Ramos (cell line): Measurements from ENCODE around the gene DHCR7.
"Not testable (repeated sequence)": the region's sequence is repeated elsewhere in the genome, so short reads cannot be mapped to it uniquely, and the experiment has no call there.

Experiments used
- in situ Hi-C: fragments of 300-500 bp; cut with MboI; formaldehyde crosslinking; loops from one replicate; pipeline ENCODE4 v1.14.3; 2022; ENCODE audit warnings: low sequenced_read_pairs; ENCODE audit not compliant: unreplicated experiment

DHCR7 gene

DNA sequence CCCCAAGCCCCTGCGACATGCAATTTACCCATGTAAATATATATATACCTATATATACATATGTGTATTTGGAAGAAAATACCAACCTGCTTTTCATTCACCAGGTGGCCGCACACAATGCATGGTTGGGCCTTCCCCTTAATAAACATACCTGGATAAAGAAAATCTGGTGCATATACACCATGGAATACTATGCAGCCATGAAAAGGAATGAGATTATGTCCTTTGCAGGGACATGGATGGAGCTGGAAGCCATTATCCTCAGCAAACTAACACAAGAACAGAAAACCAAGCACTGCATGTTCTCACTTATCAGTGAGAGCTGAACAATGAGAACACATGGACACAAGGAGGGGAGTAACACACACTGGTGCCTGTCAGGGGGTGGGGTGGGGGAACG lies 25.9 kb downstream of the DHCR7 start:
- in situ Hi-C loops = not testable (repeated sequence)

DNA sequence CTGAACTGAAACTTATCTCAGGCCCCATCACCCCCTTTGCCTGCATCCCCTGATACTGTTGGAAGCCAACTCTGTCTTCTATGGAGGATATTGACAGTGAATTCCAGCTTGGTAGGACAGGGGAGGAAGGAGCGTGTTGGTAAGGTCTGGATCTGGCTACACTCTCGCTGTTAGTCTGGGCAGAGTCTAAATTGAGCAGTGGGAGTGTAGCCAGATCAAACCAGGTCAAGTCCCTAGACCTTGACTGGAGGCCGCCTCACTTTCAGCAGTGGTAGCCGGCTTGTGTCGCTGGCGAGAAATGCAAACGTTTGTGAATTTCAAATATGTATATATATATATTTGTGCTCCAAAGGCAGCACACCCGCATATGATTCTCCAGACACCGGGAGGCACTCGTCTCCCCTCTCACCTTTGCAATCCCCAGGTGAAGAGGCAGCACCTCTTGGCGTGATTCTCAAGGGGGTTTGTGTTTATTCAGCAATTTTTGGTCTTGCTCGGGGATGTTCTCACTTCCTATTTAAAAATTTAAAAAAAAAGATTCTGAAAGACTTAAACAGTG lies 26.7 kb downstream of the DHCR7 start:
- in situ Hi-C loops = no loop called here

DNA sequence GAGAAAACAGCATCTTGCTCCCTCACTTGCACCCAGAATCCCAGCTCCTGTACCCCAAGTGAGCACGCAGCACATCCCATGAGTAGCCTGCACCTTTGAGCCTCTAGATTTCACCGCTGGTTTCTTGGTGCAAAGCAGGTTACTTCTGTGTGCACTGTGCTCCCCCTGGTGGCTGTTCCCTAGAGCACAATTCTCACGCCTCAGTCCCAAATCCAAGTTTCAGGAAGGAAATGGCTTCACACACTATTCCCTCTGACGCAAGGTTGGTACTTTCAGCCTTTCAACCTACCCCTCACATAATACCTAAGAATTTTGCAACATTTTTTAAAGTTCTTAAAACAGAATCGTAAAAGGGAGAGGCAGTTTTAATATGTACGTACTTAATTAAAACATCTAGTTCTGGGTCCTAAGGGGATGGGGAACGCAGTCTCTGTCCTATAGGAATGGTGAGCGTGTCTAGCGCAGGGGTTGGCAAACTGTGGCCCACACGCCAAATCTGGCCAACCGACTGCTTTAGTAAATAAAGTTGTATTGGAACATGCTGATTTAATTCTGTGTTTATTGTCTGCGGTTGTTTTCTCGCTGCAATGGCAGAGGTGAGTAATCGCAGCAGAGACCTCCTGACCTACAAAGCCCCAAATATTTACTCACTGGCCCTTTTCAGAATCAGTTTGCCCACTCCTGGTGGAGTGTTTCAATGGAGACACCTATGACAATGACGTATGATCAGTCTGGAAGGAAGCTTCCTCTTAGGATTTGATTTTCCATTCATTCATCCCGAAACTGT lies 27.5 kb downstream of the DHCR7 start:
- in situ Hi-C loops = no loop called here

DNA sequence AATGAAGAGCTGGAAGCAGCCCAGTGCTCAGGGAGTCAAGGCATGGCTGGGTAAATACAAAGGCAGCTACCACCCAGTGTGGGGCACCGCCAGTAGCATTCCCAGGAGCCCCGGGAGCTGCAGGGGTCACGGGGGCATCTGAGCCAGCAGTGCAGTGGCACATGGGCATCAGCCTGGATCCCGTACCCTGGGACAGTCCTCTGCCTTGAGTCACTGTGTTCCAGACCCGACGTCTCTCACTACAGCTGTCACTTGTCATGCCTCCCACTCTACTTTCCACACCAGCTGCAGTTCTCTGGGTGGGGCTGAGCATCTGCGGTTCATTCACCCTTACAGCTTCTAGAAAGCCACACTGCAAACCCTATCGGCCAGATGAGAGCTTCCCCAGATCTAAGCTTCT lies 29.6 kb downstream of the DHCR7 start:
- in situ Hi-C loops = loop anchor here (5.0 kb wide), 1 partner anchor 46 kb away; no protein-coding TSS in a partner anchor

DNA sequence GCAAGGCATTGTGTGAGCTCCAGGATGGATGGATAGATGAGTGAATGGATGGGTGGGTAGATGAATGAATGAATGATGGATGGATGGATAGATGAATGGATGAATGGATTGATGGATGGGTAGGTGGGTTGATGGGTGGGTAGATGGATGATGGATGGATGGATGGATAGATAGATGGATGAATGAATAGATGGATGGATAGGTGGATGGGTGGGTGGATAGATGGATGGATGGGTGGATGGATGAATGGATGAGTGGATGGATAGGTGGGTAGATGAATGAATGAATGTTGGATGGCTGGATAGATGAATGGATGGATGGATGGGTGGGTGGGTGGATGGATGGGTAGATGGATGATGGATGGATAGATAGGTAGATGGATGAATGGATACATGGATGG lies 33.5 kb downstream of the DHCR7 start:
- in situ Hi-C loops = loop anchor here (5.0 kb wide), 1 partner anchor 42 kb away; no protein-coding TSS in a partner anchor

DNA sequence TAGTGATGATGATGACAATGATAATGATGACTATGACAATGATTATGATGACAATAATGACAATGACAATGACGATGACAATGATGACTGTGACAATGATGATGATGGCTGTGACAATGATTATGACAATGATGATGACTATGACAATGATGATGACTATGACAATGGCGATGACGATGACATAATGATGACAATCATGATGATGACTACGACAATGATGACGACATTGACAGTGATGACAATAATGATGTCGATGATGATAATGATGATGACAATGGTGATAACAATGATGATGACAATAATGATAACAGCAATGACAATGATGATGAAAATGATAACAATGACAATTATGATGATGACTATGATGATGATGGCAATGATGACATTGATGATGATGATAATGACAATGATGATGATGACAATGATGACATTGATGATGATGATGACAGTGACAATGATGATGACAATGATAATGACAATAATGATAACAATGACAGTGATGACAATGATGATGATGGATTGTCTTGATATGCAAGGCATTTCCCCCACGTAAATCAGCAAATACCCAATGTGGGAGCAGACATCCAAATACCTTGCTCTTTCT lies 37.7 kb downstream of the DHCR7 start:
- in situ Hi-C loops = no loop called here

DNA sequence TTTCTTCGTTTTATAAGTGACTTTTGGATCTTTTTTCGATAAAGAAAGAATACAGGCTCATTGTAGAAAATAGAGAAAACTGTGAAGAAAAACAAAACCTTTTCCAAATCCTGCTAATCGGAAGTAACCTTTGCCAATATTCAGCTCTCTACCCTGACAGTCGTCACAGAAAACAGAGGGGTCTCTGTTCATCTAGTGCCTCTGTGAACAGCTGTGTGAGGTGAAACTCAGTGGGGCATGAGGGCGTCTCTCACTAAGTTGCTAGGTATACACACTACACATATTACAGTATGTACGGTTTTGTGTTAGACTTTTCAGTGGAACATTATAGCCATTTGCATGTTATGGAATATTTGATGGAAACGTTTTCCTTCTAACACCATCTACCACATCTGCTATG lies 39.4 kb downstream of the DHCR7 start:
- in situ Hi-C loops = no loop called here

DNA sequence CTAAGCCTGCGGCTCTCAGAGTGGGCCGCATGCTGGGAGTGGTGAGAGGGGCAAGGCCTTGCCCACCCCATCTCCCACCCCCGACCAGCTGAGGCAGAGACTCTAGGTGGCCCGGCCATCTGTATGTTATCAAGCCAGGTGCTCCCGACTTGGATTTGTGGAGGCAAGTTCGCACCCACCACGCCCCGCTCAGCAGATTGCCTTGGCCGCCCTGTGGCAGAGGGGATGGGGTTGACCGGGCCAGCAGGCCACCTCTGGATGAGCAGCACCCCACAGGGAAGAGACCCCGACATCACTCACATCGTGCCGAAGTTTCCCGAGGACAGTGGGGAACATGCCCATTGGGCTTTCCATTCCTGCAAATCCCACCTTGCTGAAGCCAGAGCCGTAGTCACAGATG lies 40.8 kb downstream of the DHCR7 start:
- in situ Hi-C loops = no loop called here

DNA sequence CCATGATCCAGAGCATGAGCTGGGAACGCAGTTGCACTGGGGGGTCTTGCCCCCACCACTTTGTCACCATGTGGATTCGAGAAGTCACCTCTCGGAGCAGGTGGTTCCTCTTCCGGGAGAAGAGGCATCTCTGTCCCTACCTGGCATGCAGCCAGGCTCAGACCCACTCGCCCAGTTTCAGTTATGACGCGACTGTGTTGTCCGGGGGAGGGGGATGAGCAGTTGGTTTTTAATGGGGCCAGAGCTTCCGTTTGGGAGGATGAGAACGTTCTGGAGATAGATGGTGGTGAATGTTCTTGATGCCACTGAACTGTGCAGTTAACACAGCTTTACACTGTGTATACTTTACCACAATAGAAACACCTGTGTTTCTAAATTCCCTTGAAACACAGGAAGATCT lies 41.5 kb downstream of the DHCR7 start:
- in situ Hi-C loops = no loop called here

DNA sequence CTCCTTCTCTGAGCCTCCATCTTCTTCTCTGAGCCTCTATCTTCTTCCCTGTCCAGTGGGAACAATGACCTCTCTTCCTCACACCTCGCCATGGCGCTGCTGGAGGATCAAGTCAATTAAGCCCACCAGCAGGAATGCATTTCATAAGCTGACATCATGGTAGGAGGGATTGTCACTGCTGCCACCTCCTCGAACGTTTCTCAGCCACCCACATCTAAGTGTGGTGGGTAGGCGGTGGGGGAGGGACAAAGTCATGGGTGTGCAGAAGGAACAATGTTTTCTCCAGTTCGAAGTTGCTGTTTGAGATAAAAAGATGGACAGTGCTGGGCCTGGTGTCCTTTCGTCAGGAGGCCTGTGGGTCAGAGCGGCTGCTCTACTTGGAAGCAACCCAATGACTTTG lies 44.0 kb downstream of the DHCR7 start:
- in situ Hi-C loops = no loop called here

DNA sequence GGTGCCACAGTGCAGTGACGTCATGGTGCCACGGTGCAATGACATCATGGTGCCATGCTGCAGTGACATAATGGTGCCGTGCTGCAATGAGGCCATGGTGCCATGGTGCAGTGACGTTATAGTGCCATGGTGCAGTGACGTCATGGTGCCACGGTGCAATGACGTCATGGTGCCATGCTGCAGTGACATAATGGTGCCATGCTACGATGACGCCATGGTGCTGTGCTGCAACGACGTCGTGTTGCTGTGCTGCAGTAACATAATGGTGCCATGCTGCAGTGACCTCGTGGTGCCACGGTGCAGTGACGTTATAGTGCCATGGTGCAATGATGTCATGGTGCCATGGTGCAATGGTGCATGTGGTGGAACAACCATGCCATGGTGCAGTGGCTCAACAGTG lies 45.3 kb downstream of the DHCR7 start:
- in situ Hi-C loops = no loop called here

DNA sequence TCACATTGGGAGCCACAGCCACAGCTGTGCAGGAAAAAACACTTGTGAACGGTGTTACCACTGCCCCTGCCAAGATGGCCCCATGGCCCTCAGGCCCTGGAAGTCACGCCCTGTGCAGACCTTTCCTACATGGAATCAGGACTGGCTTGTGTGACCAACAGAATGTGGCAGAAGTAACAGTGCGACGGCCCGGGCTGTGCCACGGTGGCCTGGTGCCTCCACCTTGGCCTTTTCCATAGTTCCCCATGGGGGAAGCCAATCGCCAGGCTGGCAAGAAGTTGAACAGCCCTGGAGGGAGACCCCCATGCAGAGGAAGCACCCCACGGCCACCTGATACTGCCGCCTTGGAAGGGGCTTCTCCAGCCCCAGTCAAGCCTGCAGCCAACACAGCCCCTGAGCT lies 48.0 kb downstream of the DHCR7 start:
- in situ Hi-C loops = no loop called here

DNA sequence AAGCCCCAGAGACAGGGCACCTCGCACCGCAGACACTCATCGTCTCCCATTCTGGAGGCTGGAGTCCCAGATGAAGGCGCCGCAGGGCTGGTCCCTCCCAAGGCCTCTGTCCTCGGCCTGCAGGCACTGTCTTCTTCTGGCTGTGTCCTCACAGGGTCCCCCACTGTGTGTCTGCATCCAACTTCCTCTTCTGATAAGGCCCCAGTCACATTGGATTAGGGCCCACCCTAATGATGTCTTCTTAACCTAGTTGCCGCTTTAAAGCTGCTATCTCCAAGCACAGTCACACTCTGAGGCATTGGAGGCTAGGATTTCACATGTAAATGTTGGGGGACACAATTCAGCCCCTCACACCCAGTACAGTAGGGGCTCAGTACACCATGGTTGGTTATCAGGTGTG lies 48.9 kb downstream of the DHCR7 start:
- in situ Hi-C loops = no loop called here

DNA sequence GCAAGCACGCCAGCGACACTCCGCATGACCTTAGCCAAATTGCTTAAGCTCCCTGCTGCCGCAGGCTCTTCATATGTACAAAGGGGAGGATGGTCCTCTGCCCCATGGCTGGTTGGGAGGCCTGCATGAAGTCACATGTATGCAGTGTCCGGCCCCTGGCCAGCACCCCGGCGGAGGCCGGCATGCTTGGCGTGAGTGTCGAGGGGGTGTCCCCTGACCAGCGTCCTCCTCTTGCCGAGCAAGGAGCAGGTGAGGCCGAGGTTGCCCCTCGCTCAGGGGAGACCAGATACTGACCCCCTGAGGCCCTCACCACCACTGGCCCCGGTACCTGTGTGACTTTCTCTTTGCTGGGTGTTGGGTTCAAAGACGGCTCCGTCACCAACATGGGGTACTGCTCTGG lies 50.2 kb downstream of the DHCR7 start:
- in situ Hi-C loops = no loop called here

DNA sequence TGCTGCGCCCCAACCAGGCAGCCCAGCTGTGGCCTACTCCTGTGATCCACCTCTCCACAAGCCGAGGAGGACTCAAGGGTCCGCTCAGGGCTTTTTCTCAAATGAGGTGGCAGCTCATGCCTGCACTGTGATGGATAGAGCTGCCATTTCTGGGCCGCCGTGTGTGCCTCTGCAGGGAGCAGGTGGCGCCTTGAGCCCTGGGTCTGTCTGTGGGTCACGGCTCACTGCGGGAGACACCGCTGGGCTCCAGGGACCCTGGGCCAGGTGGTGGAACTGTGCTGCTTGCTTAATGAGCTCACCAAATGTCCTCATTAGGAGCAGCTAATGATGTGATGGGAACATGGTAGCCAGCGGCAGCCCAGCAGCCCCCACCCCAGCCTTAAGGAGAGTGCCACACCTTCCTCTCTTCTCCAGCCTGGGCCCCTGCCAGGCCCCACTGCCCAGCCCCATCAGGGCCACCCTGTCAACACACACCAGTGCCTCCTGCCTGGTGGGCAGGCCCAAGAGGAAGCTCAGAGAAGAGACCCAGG lies 50.8 kb downstream of the DHCR7 start:
- in situ Hi-C loops = no loop called here

DNA sequence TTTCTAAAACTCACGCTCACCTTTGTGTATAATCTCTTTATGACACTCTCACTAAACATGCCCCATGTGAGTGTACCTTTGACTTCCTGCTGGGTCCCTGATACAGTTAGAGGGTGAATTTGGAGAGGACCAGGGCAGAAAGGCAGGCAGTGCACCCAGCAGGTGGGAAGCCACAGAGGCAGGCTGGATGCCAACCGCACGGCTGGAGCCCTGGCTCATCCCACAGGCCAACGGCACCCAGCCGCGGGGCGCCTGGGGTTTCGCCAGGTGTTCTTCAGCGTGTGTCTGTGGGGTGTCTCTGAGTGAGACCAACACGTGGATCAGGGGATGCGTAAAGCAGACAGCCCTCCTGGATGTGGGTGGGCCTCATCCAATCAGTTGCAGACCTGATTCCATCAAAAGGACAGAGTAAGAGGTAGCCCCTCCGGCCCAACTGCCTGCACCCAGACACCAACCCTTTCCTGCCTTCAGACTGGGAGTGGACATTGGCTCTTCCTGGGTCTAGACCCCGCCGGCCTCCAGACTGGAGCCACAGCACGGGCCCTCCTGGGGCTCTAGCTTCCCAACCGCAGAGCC lies 51.6 kb downstream of the DHCR7 start:
- in situ Hi-C loops = no loop called here

DNA sequence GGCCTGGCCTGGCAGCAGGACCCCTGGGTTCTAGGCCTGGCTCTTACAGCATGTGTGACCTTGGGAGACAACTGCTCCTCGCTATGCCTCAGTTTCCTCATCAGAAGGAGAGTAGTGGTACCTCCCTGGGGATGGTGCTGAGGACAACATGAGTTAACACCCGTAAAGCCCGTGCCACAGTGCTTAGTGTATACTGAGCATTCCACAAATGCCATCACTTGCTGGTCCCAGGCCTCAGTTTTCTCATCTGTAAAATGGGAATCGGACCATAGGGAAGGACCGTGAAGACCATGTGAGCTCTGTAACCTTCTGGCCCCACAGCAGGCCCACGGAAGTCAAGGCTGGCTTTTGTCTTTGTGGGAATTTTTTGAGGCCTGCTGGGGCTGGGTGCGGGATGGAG lies 52.4 kb downstream of the DHCR7 start:
- in situ Hi-C loops = no loop called here

DNA sequence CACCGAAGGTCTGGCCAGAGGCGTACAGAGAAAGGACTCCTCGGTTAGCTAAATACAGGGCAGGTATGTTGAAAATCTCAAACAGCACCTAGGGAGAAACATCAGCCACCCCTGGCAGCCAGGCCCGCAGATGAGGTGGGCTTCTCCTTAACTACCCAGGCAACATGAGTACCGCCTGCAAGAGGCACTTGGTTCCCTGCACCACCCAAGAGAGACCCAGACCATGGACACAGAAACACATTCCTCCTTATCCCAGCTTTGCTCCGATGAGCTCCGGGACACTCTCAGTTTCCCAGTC lies 53.0 kb downstream of the DHCR7 start:
- in situ Hi-C loops = no loop called here

DNA sequence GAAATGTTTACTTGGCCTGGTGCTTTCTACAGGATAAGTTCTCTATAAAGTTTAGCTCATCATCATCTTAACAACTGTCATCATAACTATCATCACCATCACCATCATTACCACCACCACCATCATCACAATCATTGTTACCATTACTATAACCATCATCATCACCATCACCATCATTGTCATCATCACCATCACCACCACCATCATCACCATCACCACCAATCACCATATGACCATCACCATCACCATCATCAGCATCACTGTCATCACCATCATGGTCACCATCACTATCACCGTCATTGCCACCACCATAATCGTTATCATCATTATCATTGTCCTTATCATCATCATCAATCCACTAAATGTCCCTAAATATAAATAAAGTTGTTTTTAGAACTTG lies 54.9 kb downstream of the DHCR7 start:
- in situ Hi-C loops = no loop called here

DNA sequence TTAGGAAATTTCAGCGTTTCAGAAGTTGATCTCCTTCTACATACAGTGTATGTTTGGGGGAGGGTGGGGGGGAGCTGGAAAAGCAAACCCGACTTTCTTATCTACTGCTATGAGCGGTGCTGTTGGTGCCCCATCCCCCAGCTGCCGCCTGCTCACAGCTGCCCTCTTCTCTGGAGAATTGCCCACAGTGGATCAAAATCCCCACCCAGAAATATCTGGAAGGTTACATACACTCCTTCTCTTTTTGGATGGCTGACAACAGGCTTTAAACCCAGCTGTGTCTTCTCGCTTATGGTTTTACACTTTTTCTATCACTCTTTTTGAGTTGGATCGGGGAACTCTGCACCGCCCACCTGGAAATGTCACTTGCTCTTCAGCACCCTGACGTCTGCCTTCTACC lies 56.4 kb downstream of the DHCR7 start:
- in situ Hi-C loops = no loop called here

DNA sequence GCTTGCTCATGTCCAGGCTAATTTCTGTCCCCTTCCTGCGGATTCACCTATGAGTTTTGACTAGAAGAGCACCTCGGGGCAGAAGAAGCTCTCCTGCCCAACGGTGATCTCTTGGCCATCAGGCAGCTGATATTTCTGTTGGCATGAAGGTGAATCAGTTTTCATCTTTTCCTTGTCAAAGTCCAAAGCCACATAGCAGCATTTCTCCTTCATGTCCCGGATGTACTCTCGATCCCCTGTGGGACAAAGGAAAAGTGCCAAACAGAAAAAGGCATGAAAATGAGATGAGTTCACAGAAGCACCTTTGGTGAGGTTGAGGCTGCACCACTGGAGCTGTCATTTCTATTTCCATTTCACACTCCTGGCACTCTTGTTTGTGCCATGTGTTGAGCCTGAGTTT lies 56.8 kb downstream of the DHCR7 start:
- in situ Hi-C loops = no loop called here
